SK-N-SH (cell line): Measurements from ENCODE around the gene TMEM109. TPM values are rescaled to one million over a fixed set of nuclear protein-coding genes. Genes with fewer than 3 reads are reported as not detected.

Experiments used
- CTCF ChIA-PET: fragments of 300-600, 350-600 bp; formaldehyde crosslinking; extraction: SDS; loops from one replicate; lab custom pipeline; 2021; lab: Yijun Ruan, JAX
- POLR2A ChIA-PET: fragments of 350-600 bp; sonication (Branson Sonifier 250); formaldehyde crosslinking; extraction: SDS; loops from one replicate; lab custom pipeline; 2020; ENCODE audit warnings: antibody characterized with exemption, inconsistent platforms; lab: Yijun Ruan, JAX
- DNase-seq: peaks from one replicate; pipeline ENCODE4 v3.0.0; 2012
- H2AFZ ChIP-seq: fragments of 200-600 bp; sonication (generic); 2 replicates; pipeline ENCODE4 v1.8.1; 2016; ENCODE audit warnings: antibody characterized with exemption, mild to moderate bottlenecking, low read depth
- H3F3A ChIP-seq: fragments of 200-600 bp; sonication (generic); replicated peaks from 2 replicates; pipeline ENCODE3; 2016; ENCODE audit warnings: antibody characterized with exemption, mild to moderate bottlenecking; ENCODE audit not compliant: insufficient read depth
- H3K27ac ChIP-seq, 2 experiments: fragments of 200-500 bp in 1 of 2; fragments of 200-600 bp in 1 of 2; sonication (Bioruptor generic) in 1 of 2; sonication (generic), shearing (Covaris generic) in 1 of 2; 2 replicates each; pipeline versions ENCODE4 v1.5.1 to v1.6.1; 2014 to 2016; ENCODE audit warnings: low read depth in 2 of 2, inconsistent platforms in 1 of 2, low read length in 1 of 2, mild to moderate bottlenecking in 1 of 2, mixed read lengths in 1 of 2
- H3K27me3 ChIP-seq: fragments of 200-600 bp; sonication (generic), shearing (Covaris generic); 2 replicates; pipeline ENCODE4 v1.6.1; 2016; ENCODE audit warnings: mixed run types; ENCODE audit not compliant: insufficient read depth
- H3K36me3 ChIP-seq, 2 experiments: fragments of 200-500 bp in 1 of 2; fragments of 200-600 bp in 1 of 2; sonication (Bioruptor generic) in 1 of 2; sonication (generic) in 1 of 2; replicated peaks in 1 of 2; 2 replicates each; pipeline versions ENCODE3 to v1.5.1; 2014 to 2016; ENCODE audit warnings: low read length in 1 of 2, mild to moderate bottlenecking in 1 of 2; ENCODE audit not compliant: insufficient read depth in 2 of 2, control insufficient read depth in 1 of 2
- H3K4me1 ChIP-seq, 2 experiments: fragments of 200-500 bp in 1 of 2; fragments of 200-600 bp in 1 of 2; sonication (Bioruptor generic) in 1 of 2; sonication (generic), shearing (Covaris generic) in 1 of 2; 2 replicates each; pipeline versions ENCODE4 v1.5.1 to v1.6.1; 2014 to 2016; ENCODE audit warnings: low read depth in 1 of 2, low read length in 1 of 2, mixed run types in 1 of 2; ENCODE audit not compliant: insufficient read depth in 2 of 2, control insufficient read depth in 1 of 2
- H3K4me2 ChIP-seq: fragments of 200-600 bp; sonication (generic), shearing (Covaris generic); 2 replicates; pipeline ENCODE4 v1.6.1; 2017; ENCODE audit warnings: mixed run types
- H3K4me3 ChIP-seq, 2 experiments: fragments of 200-500 bp in 1 of 2; fragments of 200-600 bp in 1 of 2; sonication (Bioruptor generic) in 1 of 2; sonication (generic), shearing (Covaris generic) in 1 of 2; 2 replicates each; pipeline versions ENCODE4 v1.5.1 to v1.8.1; 2014 to 2016; ENCODE audit warnings: low read depth in 2 of 2, inconsistent platforms in 1 of 2, low read length in 1 of 2, mild to moderate bottlenecking in 1 of 2, mixed read lengths in 1 of 2, moderate library complexity in 1 of 2
- H3K79me2 ChIP-seq: fragments of 200-600 bp; sonication (generic); 2 replicates; pipeline ENCODE4 v1.8.1; 2017; ENCODE audit warnings: mild to moderate bottlenecking; ENCODE audit not compliant: insufficient read depth
- H3K9ac ChIP-seq: fragments of 200-600 bp; sonication (generic); 2 replicates; pipeline ENCODE4 v1.6.1; 2017; ENCODE audit warnings: mixed run types
- H3K9me2 ChIP-seq: fragments of 200-600 bp; sonication (generic); 2 replicates; pipeline ENCODE4 v1.6.1; 2017; ENCODE audit warnings: mixed run types
- H3K9me3 ChIP-seq: fragments of 200-600 bp; sonication (generic); 2 replicates; pipeline ENCODE4 v1.6.1; 2017; ENCODE audit warnings: mixed run types, mild to moderate bottlenecking, moderate library complexity
- H4K20me1 ChIP-seq: fragments of 200-600 bp; sonication (generic); 2 replicates; pipeline ENCODE4 v1.6.1; 2017; ENCODE audit warnings: mild to moderate bottlenecking, mixed run types; ENCODE audit not compliant: insufficient read depth
- CHD2 ChIP-seq: fragments of 150-350 bp; IDR thresholded peaks from 2 replicates; pipeline ENCODE4 v1.6.1; 2018; ENCODE audit warnings: low read length; ENCODE audit not compliant: partially characterized antibody
- ELF1 ChIP-seq: IDR thresholded peaks from 2 replicates; pipeline ENCODE4 v1.4.0; 2012
- FOSL2 ChIP-seq: IDR thresholded peaks from 2 replicates; pipeline ENCODE4 v1.4.0; 2012; ENCODE audit warnings: low read depth, mild to moderate bottlenecking, moderate library complexity, borderline replicate concordance
- FOXJ3 ChIP-seq: sonication (generic); formaldehyde crosslinking; IDR thresholded peaks from 2 replicates; pipeline ENCODE4 v1.5.1; 2020; ENCODE audit warnings: mild to moderate bottlenecking, missing genetic modification reagents
- FOXM1 ChIP-seq: IDR thresholded peaks from 2 replicates; pipeline ENCODE4 v1.4.0; 2012; ENCODE audit warnings: low read depth, mild to moderate bottlenecking
- GATA2 ChIP-seq: sonication (generic); formaldehyde crosslinking; IDR thresholded peaks from 2 replicates; pipeline ENCODE4 v1.5.0; 2020; ENCODE audit warnings: mild to moderate bottlenecking, missing genetic modification reagents
- JUND ChIP-seq: IDR thresholded peaks from 2 replicates; pipeline ENCODE4 v1.4.0; 2012
- MEF2A ChIP-seq: IDR thresholded peaks from 2 replicates; pipeline ENCODE4 v1.4.0; 2012; ENCODE audit warnings: low read depth, borderline replicate concordance
- NFIC ChIP-seq: IDR thresholded peaks from 2 replicates; pipeline ENCODE4 v1.4.0; 2012; ENCODE audit warnings: borderline replicate concordance
- RAD21 ChIP-seq: IDR thresholded peaks from 2 replicates; pipeline ENCODE4 v1.6.1; 2012; ENCODE audit warnings: mild to moderate bottlenecking, low read length
- RCOR1 ChIP-seq: fragments of 150-350 bp; IDR thresholded peaks from 2 replicates; pipeline ENCODE4 v1.6.1; 2017; ENCODE audit warnings: antibody characterized with exemption, low read length
- SIN3A ChIP-seq: IDR thresholded peaks from 2 replicates; pipeline ENCODE4 v1.6.1; 2012; ENCODE audit warnings: low read depth, mild to moderate bottlenecking, low read length, moderate library complexity, borderline replicate concordance
- SMC3 ChIP-seq: IDR thresholded peaks from 2 replicates; pipeline ENCODE4 v1.6.1; 2012; ENCODE audit warnings: low read depth, low read length, improper control_type of control experiment
- TAF1 ChIP-seq: IDR thresholded peaks from 2 replicates; pipeline ENCODE4 v1.6.1; 2012; ENCODE audit warnings: low read depth, mild to moderate bottlenecking, low read length, moderate library complexity, borderline replicate concordance
- TCF12 ChIP-seq: IDR thresholded peaks from 2 replicates; pipeline ENCODE4 v1.4.0; 2012
- WGBS: methylation state at CpG from one replicate; pipeline ENCODE4 v1.1.6; 2017; ENCODE audit warnings: low lambda C conversion rate; 5-methylcytosine and 5-hydroxymethylcytosine counted together
- polyA plus RNA-seq, 3 experiments: library from polyadenylated mRNA; depleted of rRNA; stranded (reverse); fragments of >200 nt; gene quantifications; 2 replicates each; pipeline ENCODE4 v1.2.3, GENCODE V29; 2012
- TF ChIP-seq, protein P1 (sequence below): fragments of 150-350 bp; IDR thresholded peaks from 2 replicates; pipeline ENCODE4 v1.6.1; 2017; ENCODE audit warnings: antibody characterized with exemption, low read length, low read depth, borderline replicate concordance
- TF ChIP-seq, protein P2 (sequence below): IDR thresholded peaks from 2 replicates; pipeline ENCODE4 v1.4.0; 2012; ENCODE audit warnings: low read depth, borderline replicate concordance
- TF ChIP-seq, protein P3 (sequence below): fragments of 150-350 bp; IDR thresholded peaks from 2 replicates; pipeline ENCODE4 v1.6.1; 2016; ENCODE audit warnings: mild to moderate bottlenecking, low read depth, low read length
- TF ChIP-seq, protein P4 (sequence below): IDR thresholded peaks from 2 replicates; pipeline ENCODE4 v1.4.0; 2012; ENCODE audit warnings: low read depth
- TF ChIP-seq, protein P5 (sequence below): fragments of 200-600 bp; sonication (generic); IDR thresholded peaks from 2 replicates; pipeline ENCODE4 v1.6.1; 2017; ENCODE audit warnings: antibody characterized with exemption, mild to moderate bottlenecking, moderate library complexity
- TF ChIP-seq, protein P6 (sequence below): IDR thresholded peaks from 2 replicates; pipeline ENCODE4 v1.4.0; 2012; ENCODE audit warnings: low read depth, borderline replicate concordance

The TMEM109 gene
- polyA plus RNA-seq, 1 of the 3 experiments (the other 2 are of a cell fraction) = 52.7 TPM

DNA sequence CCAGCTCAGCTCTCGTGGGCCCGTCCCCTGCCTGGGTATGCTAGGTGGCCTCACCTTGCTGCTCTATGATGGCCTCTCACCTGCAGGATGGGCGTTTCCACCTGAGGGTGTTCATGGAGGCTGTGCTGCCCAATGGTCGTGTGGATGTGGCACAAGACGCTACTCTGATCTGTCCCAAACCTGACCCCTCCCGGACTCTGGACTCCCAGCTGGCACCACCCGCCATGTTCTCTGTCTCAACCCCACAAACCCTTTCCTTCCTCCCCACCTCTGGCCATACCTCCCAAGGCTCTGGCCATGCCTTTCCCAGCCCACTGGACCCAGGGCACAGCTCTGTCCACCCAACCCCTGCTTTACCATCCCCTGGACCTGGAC lies 44.5 kb upstream of the TMEM109 start:
- ChIA-PET POLR2A (no interaction called here), CTCF (interaction anchor here (1.3 to 7.7 kb wide), 2 partner anchors 18 to 39 kb away, joined by 5 to 56 read pairs; no protein-coding TSS in a partner anchor)
- Histone ChIP-seq H3K79me2 (no peaks in the 10 kb centered on the region), H3K27ac (no peak overlapping the region), H3F3A (no peaks in the 10 kb centered on the region), H3K9ac (no peak overlapping the region), H4K20me1 (no peaks in the 10 kb centered on the region), H3K36me3 (no peaks in the 10 kb centered on the region), H3K4me3 (no peak overlapping the region), H3K27me3 (no peaks in the 10 kb centered on the region; the same call in 1 of the 2 replicates), H3K9me3 (no peaks in the 10 kb centered on the region), H3K4me1 (peaks cover 0 to 8% of the 10 kb centered on the region in 2 experiments; a peak in 1 of 4 replicates), H3K9me2 (no peaks in the 10 kb centered on the region)
- WGBS = 67% methylated on average over 1 of the region's 7 CpGs
- no peak for DNase-seq
- no peak for TF ChIP-seq MEF2A
- TF ChIP-seq TAF1 = no peak
- TF ChIP-seq, protein P1, sequence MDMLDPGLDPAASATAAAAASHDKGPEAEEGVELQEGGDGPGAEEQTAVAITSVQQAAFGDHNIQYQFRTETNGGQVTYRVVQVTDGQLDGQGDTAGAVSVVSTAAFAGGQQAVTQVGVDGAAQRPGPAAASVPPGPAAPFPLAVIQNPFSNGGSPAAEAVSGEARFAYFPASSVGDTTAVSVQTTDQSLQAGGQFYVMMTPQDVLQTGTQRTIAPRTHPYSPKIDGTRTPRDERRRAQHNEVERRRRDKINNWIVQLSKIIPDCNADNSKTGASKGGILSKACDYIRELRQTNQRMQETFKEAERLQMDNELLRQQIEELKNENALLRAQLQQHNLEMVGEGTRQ = no peak
- no peak for TF ChIP-seq SIN3A
- no peak for TF ChIP-seq FOSL2
- TF ChIP-seq, protein P2, sequence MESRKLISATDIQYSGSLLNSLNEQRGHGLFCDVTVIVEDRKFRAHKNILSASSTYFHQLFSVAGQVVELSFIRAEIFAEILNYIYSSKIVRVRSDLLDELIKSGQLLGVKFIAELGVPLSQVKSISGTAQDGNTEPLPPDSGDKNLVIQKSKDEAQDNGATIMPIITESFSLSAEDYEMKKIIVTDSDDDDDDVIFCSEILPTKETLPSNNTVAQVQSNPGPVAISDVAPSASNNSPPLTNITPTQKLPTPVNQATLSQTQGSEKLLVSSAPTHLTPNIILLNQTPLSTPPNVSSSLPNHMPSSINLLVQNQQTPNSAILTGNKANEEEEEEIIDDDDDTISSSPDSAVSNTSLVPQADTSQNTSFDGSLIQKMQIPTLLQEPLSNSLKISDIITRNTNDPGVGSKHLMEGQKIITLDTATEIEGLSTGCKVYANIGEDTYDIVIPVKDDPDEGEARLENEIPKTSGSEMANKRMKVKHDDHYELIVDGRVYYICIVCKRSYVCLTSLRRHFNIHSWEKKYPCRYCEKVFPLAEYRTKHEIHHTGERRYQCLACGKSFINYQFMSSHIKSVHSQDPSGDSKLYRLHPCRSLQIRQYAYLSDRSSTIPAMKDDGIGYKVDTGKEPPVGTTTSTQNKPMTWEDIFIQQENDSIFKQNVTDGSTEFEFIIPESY = no peak
- no peak for TF ChIP-seq ELF1
- TF ChIP-seq RAD21 = no peak
- no peak for TF ChIP-seq JUND
- TF ChIP-seq, protein P3, sequence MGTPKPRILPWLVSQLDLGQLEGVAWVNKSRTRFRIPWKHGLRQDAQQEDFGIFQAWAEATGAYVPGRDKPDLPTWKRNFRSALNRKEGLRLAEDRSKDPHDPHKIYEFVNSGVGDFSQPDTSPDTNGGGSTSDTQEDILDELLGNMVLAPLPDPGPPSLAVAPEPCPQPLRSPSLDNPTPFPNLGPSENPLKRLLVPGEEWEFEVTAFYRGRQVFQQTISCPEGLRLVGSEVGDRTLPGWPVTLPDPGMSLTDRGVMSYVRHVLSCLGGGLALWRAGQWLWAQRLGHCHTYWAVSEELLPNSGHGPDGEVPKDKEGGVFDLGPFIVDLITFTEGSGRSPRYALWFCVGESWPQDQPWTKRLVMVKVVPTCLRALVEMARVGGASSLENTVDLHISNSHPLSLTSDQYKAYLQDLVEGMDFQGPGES = no peak
- TF ChIP-seq NFIC = no peak
- no peak for TF ChIP-seq CHD2
- TF ChIP-seq TCF12 = no peak
- TF ChIP-seq, all 33 proteins: peak for 0
- Histone ChIP-seq H2AFZ (no peak overlapping the region), H3K4me2 (no peak overlapping the region)

DNA sequence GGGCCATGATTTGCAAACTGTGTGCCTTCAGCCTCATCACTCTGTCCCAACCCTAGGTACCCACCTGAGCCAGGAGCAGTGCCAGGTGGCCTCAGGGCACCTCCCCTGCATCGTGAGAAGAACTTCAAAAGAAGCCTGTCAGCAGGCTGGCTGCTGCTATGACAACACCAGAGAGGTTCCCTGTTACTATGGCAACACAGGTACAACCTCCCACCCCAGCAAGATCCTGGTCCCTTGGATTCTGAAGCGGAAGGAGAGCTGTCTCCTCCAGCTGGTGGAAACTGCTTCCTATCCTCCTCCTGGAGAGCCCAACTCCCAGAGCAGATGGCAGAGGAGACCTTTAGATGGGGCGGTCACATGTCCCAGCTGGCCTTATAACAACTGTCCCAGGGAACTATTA lies 43.7 kb upstream of the TMEM109 start:
- peak; percentile 10 for DNase-seq
- no peak overlapping the region for H3K4me3 ChIP-seq
- no peaks in the 10 kb centered on the region for H3K27me3 ChIP-seq
- ChIA-PET POLR2A (no interaction called here), CTCF (interaction anchor here (1.3 to 7.7 kb wide), 3 partner anchors 14 to 39 kb away, joined by 5 to 56 read pairs (median 5); no protein-coding TSS in a partner anchor)
- no peaks in the 10 kb centered on the region for H3K9me2 ChIP-seq
- H3K9me3 ChIP-seq = no peaks in the 10 kb centered on the region
- H3K9ac ChIP-seq = no peak overlapping the region
- no peaks in the 10 kb centered on the region for H3F3A ChIP-seq
- no peak overlapping the region for H3K4me2 ChIP-seq
- H3K27ac ChIP-seq = no peak overlapping the region
- no peaks in the 10 kb centered on the region for H3K79me2 ChIP-seq
- peaks cover 0 to 8% of the 10 kb centered on the region in 2 experiments; a peak in 1 of 4 replicates for H3K4me1 ChIP-seq
- no peaks in the 10 kb centered on the region for H3K36me3 ChIP-seq
- H2AFZ ChIP-seq = no peak overlapping the region
- 100% methylated on average over 2 of the region's 3 CpGs for WGBS
- H4K20me1 ChIP-seq = no peaks in the 10 kb centered on the region
- TF ChIP-seq FOXJ3 (CRISPR knock-in tag) (no peak), SMC3 (no peak), FOSL2 (no peak), CHD2 (no peak), GATA2 (CRISPR knock-in tag) (no peak), FOXM1 (no peak), RCOR1 (no peak)
- TF ChIP-seq, protein P4, sequence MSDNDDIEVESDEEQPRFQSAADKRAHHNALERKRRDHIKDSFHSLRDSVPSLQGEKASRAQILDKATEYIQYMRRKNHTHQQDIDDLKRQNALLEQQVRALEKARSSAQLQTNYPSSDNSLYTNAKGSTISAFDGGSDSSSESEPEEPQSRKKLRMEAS = no peak
- TF ChIP-seq, protein P5, sequence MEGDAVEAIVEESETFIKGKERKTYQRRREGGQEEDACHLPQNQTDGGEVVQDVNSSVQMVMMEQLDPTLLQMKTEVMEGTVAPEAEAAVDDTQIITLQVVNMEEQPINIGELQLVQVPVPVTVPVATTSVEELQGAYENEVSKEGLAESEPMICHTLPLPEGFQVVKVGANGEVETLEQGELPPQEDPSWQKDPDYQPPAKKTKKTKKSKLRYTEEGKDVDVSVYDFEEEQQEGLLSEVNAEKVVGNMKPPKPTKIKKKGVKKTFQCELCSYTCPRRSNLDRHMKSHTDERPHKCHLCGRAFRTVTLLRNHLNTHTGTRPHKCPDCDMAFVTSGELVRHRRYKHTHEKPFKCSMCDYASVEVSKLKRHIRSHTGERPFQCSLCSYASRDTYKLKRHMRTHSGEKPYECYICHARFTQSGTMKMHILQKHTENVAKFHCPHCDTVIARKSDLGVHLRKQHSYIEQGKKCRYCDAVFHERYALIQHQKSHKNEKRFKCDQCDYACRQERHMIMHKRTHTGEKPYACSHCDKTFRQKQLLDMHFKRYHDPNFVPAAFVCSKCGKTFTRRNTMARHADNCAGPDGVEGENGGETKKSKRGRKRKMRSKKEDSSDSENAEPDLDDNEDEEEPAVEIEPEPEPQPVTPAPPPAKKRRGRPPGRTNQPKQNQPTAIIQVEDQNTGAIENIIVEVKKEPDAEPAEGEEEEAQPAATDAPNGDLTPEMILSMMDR = no peak
- TF ChIP-seq, protein P3 = no peak
- TF ChIP-seq, protein P6, sequence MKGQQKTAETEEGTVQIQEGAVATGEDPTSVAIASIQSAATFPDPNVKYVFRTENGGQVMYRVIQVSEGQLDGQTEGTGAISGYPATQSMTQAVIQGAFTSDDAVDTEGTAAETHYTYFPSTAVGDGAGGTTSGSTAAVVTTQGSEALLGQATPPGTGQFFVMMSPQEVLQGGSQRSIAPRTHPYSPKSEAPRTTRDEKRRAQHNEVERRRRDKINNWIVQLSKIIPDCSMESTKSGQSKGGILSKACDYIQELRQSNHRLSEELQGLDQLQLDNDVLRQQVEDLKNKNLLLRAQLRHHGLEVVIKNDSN = no peak
